ENCODE data around the gene FNTB. TPM values are rescaled to one million over a fixed set of nuclear protein-coding genes. Genes with fewer than 3 reads are reported as not detected.
A peak's percentile ranks its signal among the peaks of the same experiment; 100 is the strongest.

The FNTB gene
- total and polyA plus RNA-seq, 8 donors, result 4.6 to 9.5 (median 6.7) TPM

- no peaks in the 10 kb centered on the region for H3K9me3 ChIP-seq
These were observed 84.8 kb downstream of the FNTB start for GRCh38 chr14:65071544-65071943.

GRCh38 chr14:65072256-65072655 is 85.6 kb downstream of the FNTB start:
- no peak overlapping the region for H3K27ac ChIP-seq
- TF ChIP-seq CTCF (IDR thresholded peaks at IDR 0.05), result no peak

More at GRCh38 chr14:65071544-65071943, 84.8 kb downstream of the FNTB start:
- TF ChIP-seq CTCF (IDR thresholded peaks at IDR 0.05), result no peak
- ATAC-seq (no peak), DNase-seq (no peak), FAIRE-seq (no peak)
- intact Hi-C loops (cut with DNase I), result no loop called here
- H3K36me3 ChIP-seq, result peaks cover 0 to 11% (median 8%) of the 10 kb centered on the region in 3 donors
- H3K27ac ChIP-seq, result peak overlapping the region in 1 of 4 donors; percentile 56
- H3K27me3 ChIP-seq, result no peaks in the 10 kb centered on the region
- peaks cover 7 to 26% (median 11%) of the 10 kb centered on the region in 3 donors for H3K4me1 ChIP-seq
- H3K4me3 ChIP-seq, result no peak overlapping the region
- WGBS, 2 donors, result 78 to 84% methylated on average over 3 of the region's 3 CpGs

GRCh38 chr14:65072937-65073336 is 86.2 kb downstream of the FNTB start:
- FAIRE-seq (no peak), ATAC-seq (no peak), DNase-seq (no peak)
- H3K4me3 ChIP-seq, result no peak overlapping the region
- H3K27me3 ChIP-seq, result no peaks in the 10 kb centered on the region
- no peaks in the 10 kb centered on the region for H3K9me3 ChIP-seq
- TF ChIP-seq CTCF (IDR thresholded peaks at IDR 0.05), result no peak
- H3K4me1 ChIP-seq, result peaks cover 7 to 26% (median 11%) of the 10 kb centered on the region in 3 donors
- WGBS, 2 donors, result 79 to 91% methylated on average over 1 of the region's 1 CpG
- H3K27ac ChIP-seq, result no peak overlapping the region
- intact Hi-C loops (cut with DNase I), result no loop called here
- peaks cover 0 to 21% (median 18%) of the 10 kb centered on the region in 3 donors for H3K36me3 ChIP-seq

More at GRCh38 chr14:65072256-65072655, 85.6 kb downstream of the FNTB start:
- H3K4me1 ChIP-seq, result peaks cover 7 to 26% (median 11%) of the 10 kb centered on the region in 3 donors
- WGBS, 2 donors, result 91 to 92% methylated on average over 6 of the region's 6 CpGs
- DNase-seq (no peak), FAIRE-seq (no peak), ATAC-seq (no peak)
- H3K27me3 ChIP-seq, result no peaks in the 10 kb centered on the region
- H3K4me3 ChIP-seq, result no peak overlapping the region
- no peaks in the 10 kb centered on the region for H3K9me3 ChIP-seq
- peaks cover 0 to 14% (median 12%) of the 10 kb centered on the region in 3 donors for H3K36me3 ChIP-seq
- intact Hi-C loops (cut with DNase I), result no loop called here

GRCh38 chr14:65073605-65074201 is 87.0 kb downstream of the FNTB start:
- TF ChIP-seq CTCF (IDR thresholded peaks at IDR 0.05), result no peak
- Histone ChIP-seq H3K4me1 (peaks cover 7 to 26% (median 11%) of the 10 kb centered on the region in 3 donors), H3K9me3 (no peaks in the 10 kb centered on the region), H3K27me3 (no peaks in the 10 kb centered on the region), H3K27ac (no peak overlapping the region), H3K36me3 (peaks cover 0 to 24% (median 18%) of the 10 kb centered on the region in 3 donors), H3K4me3 (no peak overlapping the region)
- FAIRE-seq, result no peak
- no peak for DNase-seq
- intact Hi-C loops (cut with DNase I), result no loop called here
- no peak for ATAC-seq
- 90 to 91% methylated on average over 4 of the region's 4 CpGs for WGBS, 2 donors

Measured in pancreas (tissue), 10 donors.